Common myeloid progenitor, CD34-positive (primary cell): ENCODE data around the gene DENND1A. TPM values are rescaled to one million over a fixed set of nuclear protein-coding genes. Genes with fewer than 3 reads are reported as not detected.
"Not testable (repeated sequence)": the region's sequence is repeated elsewhere in the genome, so short reads cannot be mapped to it uniquely, and the experiment has no call there.

ENCODE experiments used
- CTCF ChIA-PET: fragments of 350-600 bp; sonication (Branson Sonifier 250); formaldehyde crosslinking; loops from one replicate; lab custom pipeline; 2021; ENCODE audit warnings: antibody characterized with exemption; lab: Charles Lee
- POLR2A ChIA-PET: fragments of 350-600 bp; sonication (Branson Sonifier 250); formaldehyde crosslinking; loops from one replicate; lab custom pipeline; 2021; ENCODE audit warnings: antibody characterized with exemption; lab: Charles Lee
- DNase-seq, 3 donors: peaks; one replicate each; pipeline versions ENCODE4 v3.0.0 to v3.0.0-alpha.2; 2013
- H3K27ac ChIP-seq, 2 experiments: 1 replicate in 1 of 2; 2 replicates in 1 of 2; pipeline ENCODE4 v1.7.0; 2013; ENCODE audit warnings: inconsistent platforms in 2 of 2, low read length in 2 of 2, mild to moderate bottlenecking in 2 of 2, low read depth in 1 of 2, moderate library complexity in 1 of 2; ENCODE audit not compliant: severe bottlenecking in 2 of 2, insufficient read depth in 1 of 2, poor library complexity in 1 of 2
- H3K27me3 ChIP-seq, 5 experiments: replicated peaks in 2 of 5; 1 replicate in 3 of 5; 2 replicates in 2 of 5; pipeline versions ENCODE4 v1.6.1 to v1.7.0; 2013; ENCODE audit warnings: low read length in 4 of 5, mild to moderate bottlenecking in 2 of 5, moderate library complexity in 2 of 5, inconsistent platforms in 1 of 5; ENCODE audit not compliant: insufficient read depth in 5 of 5, control insufficient read depth in 4 of 5
- H3K36me3 ChIP-seq, 4 experiments: 1 replicate in 2 of 4; 2 replicates in 2 of 4; pipeline versions ENCODE4 v1.6.1 to v1.7.0; 2013; ENCODE audit warnings: low read length in 3 of 4, control low read depth in 1 of 4, mild to moderate bottlenecking in 1 of 4; ENCODE audit not compliant: control insufficient read depth in 4 of 4, insufficient read depth in 4 of 4
- H3K4me1 ChIP-seq, 4 experiments: 1 replicate in 3 of 4; 2 replicates in 1 of 4; pipeline versions ENCODE4 v1.6.1 to v1.7.1; 2013; ENCODE audit warnings: low read length in 3 of 4, mild to moderate bottlenecking in 3 of 4, control low read depth in 1 of 4, inconsistent platforms in 1 of 4, moderate library complexity in 1 of 4; ENCODE audit not compliant: control insufficient read depth in 4 of 4, insufficient read depth in 4 of 4; ENCODE audit errors: control extremely low read depth in 1 of 4
- H3K4me3 ChIP-seq, 7 experiments: 1 replicate in 4 of 7; 2 replicates in 3 of 7; pipeline versions ENCODE4 v1.5.1 to v1.7.0; 2013; ENCODE audit warnings: mild to moderate bottlenecking in 7 of 7, low read length in 6 of 7, moderate library complexity in 6 of 7, inconsistent platforms in 2 of 7, low read depth in 2 of 7, control low read depth in 1 of 7; ENCODE audit not compliant: insufficient read depth in 4 of 7, control insufficient read depth in 1 of 7; ENCODE audit errors: extremely low read depth in 1 of 7
- H3K9me3 ChIP-seq, 5 experiments: 1 replicate in 4 of 5; 2 replicates in 1 of 5; pipeline versions ENCODE4 v1.6.1 to v1.7.1; 2013; ENCODE audit warnings: low read length in 4 of 5, mild to moderate bottlenecking in 2 of 5, inconsistent platforms in 1 of 5, low read depth in 1 of 5, moderate library complexity in 1 of 5; ENCODE audit not compliant: control insufficient read depth in 4 of 5, insufficient read depth in 2 of 5; ENCODE audit errors: control extremely low read depth in 1 of 5
- WGBS: methylation state at CpG from one replicate; pipeline ENCODE4 v1.1.5; 2013; ENCODE audit not compliant: insufficient coverage; 5-methylcytosine and 5-hydroxymethylcytosine counted together
- polyA plus RNA-seq: library from polyadenylated mRNA; unstranded; fragments of 120-200 nt; gene quantifications from one replicate; pipeline ENCODE4 v1.2.1, GENCODE V29; 2013

The DENND1A gene, protein sequence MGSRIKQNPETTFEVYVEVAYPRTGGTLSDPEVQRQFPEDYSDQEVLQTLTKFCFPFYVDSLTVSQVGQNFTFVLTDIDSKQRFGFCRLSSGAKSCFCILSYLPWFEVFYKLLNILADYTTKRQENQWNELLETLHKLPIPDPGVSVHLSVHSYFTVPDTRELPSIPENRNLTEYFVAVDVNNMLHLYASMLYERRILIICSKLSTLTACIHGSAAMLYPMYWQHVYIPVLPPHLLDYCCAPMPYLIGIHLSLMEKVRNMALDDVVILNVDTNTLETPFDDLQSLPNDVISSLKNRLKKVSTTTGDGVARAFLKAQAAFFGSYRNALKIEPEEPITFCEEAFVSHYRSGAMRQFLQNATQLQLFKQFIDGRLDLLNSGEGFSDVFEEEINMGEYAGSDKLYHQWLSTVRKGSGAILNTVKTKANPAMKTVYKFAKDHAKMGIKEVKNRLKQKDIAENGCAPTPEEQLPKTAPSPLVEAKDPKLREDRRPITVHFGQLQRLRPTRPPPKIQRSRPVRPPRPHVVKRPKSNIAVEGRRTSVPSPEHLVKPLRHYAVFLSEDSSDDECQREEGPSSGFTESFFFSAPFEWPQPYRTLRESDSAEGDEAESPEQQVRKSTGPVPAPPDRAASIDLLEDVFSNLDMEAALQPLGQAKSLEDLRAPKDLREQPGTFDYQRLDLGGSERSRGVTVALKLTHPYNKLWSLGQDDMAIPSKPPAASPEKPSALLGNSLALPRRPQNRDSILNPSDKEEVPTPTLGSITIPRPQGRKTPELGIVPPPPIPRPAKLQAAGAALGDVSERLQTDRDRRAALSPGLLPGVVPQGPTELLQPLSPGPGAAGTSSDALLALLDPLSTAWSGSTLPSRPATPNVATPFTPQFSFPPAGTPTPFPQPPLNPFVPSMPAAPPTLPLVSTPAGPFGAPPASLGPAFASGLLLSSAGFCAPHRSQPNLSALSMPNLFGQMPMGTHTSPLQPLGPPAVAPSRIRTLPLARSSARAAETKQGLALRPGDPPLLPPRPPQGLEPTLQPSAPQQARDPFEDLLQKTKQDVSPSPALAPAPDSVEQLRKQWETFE
- polyA plus RNA-seq, result 13.6 TPM

GRCh38 chr9:123929870-123930831 is at the start of gene DENND1A:
DENND1A (minus strand) TSS chr9:123930126; CDS start chr9:123929905, 221 bp downstream.
- Histone ChIP-seq H3K36me3 (no peaks in the 10 kb centered on the region), H3K27ac (peak within 1 kb of the TSS in 1 of 2 experiments; percentile 56), H3K27me3 (peaks cover 0 to 10% (median 2%) of the 10 kb centered on the region in 5 experiments), H3K4me1 (peaks cover 18 to 46% (median 40%) of the 10 kb centered on the region in 4 experiments), H3K4me3 (peak within 1 kb of the TSS; percentile 39 to 84 (median 73)), H3K9me3 (no peaks in the 10 kb centered on the region)
- 8% methylated on average over 58 of the region's 83 CpGs for WGBS
- POLR2A ChIA-PET, result no interaction called here
- CTCF ChIA-PET, result no interaction called here
- peak; percentile 85 to 93 (median 90) for DNase-seq

DNA sequence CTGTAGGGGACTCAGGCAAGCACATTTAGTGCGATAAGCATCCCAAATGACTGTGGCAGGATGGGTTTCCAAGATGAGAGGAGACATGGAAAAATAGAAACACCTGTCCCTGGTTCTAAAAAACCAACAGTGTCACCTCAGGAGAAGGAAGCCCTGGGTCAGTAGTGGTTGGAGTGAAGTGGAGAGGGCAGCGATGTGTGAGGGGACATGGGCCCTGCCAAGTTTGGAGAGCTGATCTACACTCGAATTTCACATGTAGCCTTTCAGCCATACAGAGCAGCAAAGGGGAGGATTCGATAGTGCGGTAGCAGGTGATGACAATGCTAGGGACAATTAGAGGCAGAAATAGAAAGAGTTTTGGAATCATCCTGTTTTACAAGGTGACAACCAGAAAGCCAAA is 49.1 kb upstream of the DENND1A start:
- Histone ChIP-seq H3K27me3 (peaks cover 0 to 54% (median 21%) of the 10 kb centered on the region in 5 experiments), H3K27ac (no peak overlapping the region), H3K4me1 (no peaks in the 10 kb centered on the region), H3K9me3 (peaks cover 0 to 9% (median 8%) of the 10 kb centered on the region in 5 experiments), H3K36me3 (no peaks in the 10 kb centered on the region), H3K4me3 (no peak overlapping the region)
- no peak for DNase-seq
- ChIA-PET CTCF (no interaction called here), POLR2A (no interaction called here)
- 100% methylated on average over 3 of the region's 5 CpGs for WGBS

- CTCF ChIA-PET, POLR2A ChIA-PET: not testable (repeated sequence)
Observed at GRCh38 chr9:123976579-123976978, 46.7 kb upstream of the DENND1A start.

GRCh38 chr9:123975871-123976270 is 45.9 kb upstream of the DENND1A start:
- POLR2A ChIA-PET, result no interaction called here
- no peak overlapping the region for H3K4me3 ChIP-seq

More at GRCh38 chr9:123976579-123976978, 46.7 kb upstream of the DENND1A start:
- H3K4me1 ChIP-seq, H3K27ac ChIP-seq, DNase-seq, H3K36me3 ChIP-seq, H3K4me3 ChIP-seq: not testable (repeated sequence)
- WGBS, result no CpG with 5 or more reads among the region's 9 CpGs
- Histone ChIP-seq H3K9me3 (peaks cover 0 to 15% (median 8%) of the 10 kb centered on the region in 5 experiments), H3K27me3 (peaks cover 0 to 53% (median 13%) of the 10 kb centered on the region in 5 experiments)

DNA sequence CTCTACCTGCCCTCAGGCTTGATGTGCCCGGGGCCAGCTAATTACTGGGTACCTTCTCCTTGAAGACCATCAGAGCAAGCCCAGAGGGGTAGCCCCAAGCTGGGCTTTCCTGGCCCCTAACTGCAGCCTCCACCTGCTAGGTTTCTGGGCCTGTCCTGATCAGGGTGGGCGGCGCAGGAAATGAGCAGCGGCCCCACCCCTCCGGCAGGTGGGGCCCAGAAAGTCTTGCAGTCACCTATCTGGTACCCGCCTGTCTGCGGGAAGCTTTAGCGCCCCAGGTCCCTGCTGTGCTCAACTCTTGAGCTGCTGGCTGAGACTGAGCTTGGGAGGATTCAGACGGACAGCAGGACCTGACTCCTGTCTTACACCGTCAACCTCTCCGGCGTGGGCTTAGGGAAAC is 44.5 kb upstream of the DENND1A start:
- ChIA-PET CTCF (no interaction called here), POLR2A (no interaction called here)
- DNase-seq, result no peak
- H3K36me3 ChIP-seq, result no peaks in the 10 kb centered on the region
- peaks cover 0 to 11% (median 5%) of the 10 kb centered on the region in 5 experiments for H3K9me3 ChIP-seq
- no peak overlapping the region for H3K4me3 ChIP-seq
- H3K4me1 ChIP-seq, result no peaks in the 10 kb centered on the region
- 80% methylated on average over 11 of the region's 12 CpGs for WGBS
- peaks cover 0 to 40% (median 6%) of the 10 kb centered on the region in 5 experiments for H3K27me3 ChIP-seq
- no peak overlapping the region for H3K27ac ChIP-seq

More at GRCh38 chr9:123975871-123976270, 45.9 kb upstream of the DENND1A start:
- H3K9me3 ChIP-seq, result peaks cover 0 to 15% (median 8%) of the 10 kb centered on the region in 5 experiments
- no peaks in the 10 kb centered on the region for H3K4me1 ChIP-seq
- no peak for DNase-seq
- peaks cover 0 to 53% (median 10%) of the 10 kb centered on the region in 5 experiments for H3K27me3 ChIP-seq
- H3K27ac ChIP-seq, result no peak overlapping the region
- H3K36me3 ChIP-seq, result no peaks in the 10 kb centered on the region
- CTCF ChIA-PET, result no interaction called here
- 92% methylated on average over 3 of the region's 3 CpGs for WGBS

DNA sequence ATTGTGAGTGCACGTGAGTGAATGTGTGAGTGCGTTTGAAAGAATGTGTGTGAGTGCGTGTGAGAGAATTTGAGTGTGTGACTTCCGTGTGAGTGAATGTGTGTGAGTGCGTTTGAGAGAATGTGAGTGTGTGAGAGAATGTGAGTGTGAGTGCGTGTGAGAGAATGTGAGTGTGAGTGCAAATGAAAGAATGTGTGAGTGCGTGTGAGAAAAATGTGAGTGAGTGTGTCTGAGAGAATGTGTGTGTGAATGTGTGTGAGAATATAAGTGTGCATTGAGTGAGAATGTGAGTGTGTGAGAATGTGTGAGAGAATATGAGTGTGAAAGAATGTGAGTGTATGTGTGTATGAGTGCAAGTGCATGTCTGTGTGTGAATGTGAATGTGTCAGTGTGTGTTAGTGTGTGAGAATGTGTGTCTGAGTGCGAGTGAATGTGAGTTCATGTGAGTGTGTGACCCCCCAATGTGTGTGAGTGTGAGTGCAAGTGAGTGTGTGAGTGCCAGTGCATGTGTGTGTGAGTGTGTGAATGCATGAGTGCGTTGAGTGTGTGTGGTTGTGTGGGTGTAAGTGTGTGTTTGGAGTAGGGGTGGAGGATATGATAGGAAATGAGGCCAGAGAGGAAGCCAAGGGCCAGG is 43.8 kb upstream of the DENND1A start:
- POLR2A ChIA-PET, result no interaction called here
- Histone ChIP-seq H3K9me3 (peaks cover 0 to 8% (median 0%) of the 10 kb centered on the region in 5 experiments), H3K27ac (no peak overlapping the region), H3K4me1 (no peaks in the 10 kb centered on the region), H3K4me3 (no peak overlapping the region), H3K27me3 (peaks cover 0 to 34% (median 4%) of the 10 kb centered on the region in 5 experiments), H3K36me3 (no peaks in the 10 kb centered on the region)
- CTCF ChIA-PET, result interaction anchor here (0.5 kb wide), 1 partner anchor 869 kb away, joined by 3 read pairs; no protein-coding TSS in a partner anchor
- no peak for DNase-seq
- over 99% methylated on average over 8 of the region's 9 CpGs for WGBS
